Endodermal cell (in vitro differentiated cells): ENCODE measurements around the gene ZNHIT6. TPM values are rescaled to one million over a fixed set of nuclear protein-coding genes. Genes with fewer than 3 reads are reported as not detected.

Experiments used
- DNase-seq: peaks from one replicate; pipeline ENCODE4 v3.0.0-alpha.2; 2017
- H3K27ac ChIP-seq: 2 replicates; pipeline ENCODE4 v1.5.1; 2013; ENCODE audit warnings: mild to moderate bottlenecking, low read depth, low read length, moderate library complexity
- H3K27me3 ChIP-seq: 2 replicates; pipeline ENCODE4 v1.6.1; 2013; ENCODE audit warnings: mild to moderate bottlenecking, low read length, moderate library complexity; ENCODE audit not compliant: insufficient read depth, control insufficient read depth, poor library complexity, severe bottlenecking
- H3K36me3 ChIP-seq: 2 replicates; pipeline ENCODE4 v1.7.0; 2013; ENCODE audit warnings: mild to moderate bottlenecking, low read length, moderate library complexity; ENCODE audit not compliant: control insufficient read depth, insufficient read depth
- H3K4me1 ChIP-seq: one replicate; pipeline ENCODE4 v1.7.0; 2013; ENCODE audit warnings: low read length; ENCODE audit not compliant: control insufficient read depth, insufficient read depth
- H3K4me3 ChIP-seq: 2 replicates; pipeline ENCODE4 v1.5.1; 2013; ENCODE audit warnings: mild to moderate bottlenecking, low read length, moderate library complexity
- H3K9ac ChIP-seq: 2 replicates; pipeline ENCODE4 v1.6.1; 2013; ENCODE audit warnings: mild to moderate bottlenecking, low read length, moderate library complexity; ENCODE audit not compliant: poor library complexity, severe bottlenecking; ENCODE audit errors: extremely low read depth
- H3K9me3 ChIP-seq: 2 replicates; pipeline ENCODE4 v1.6.1; 2013; ENCODE audit warnings: mild to moderate bottlenecking, low read length, moderate library complexity; ENCODE audit not compliant: control insufficient read depth
- H3K27ac Mint-ChIP-seq: 2 replicates; pipeline ENCODE4 v1.8.0; 2020; ENCODE audit warnings: mixed read lengths
- H3K27me3 Mint-ChIP-seq: 2 replicates; pipeline ENCODE4 v1.8.0; 2021; ENCODE audit warnings: mild to moderate bottlenecking, mixed read lengths; ENCODE audit not compliant: insufficient read depth
- H3K36me3 Mint-ChIP-seq: 2 replicates; pipeline ENCODE4 v1.8.0; 2020; ENCODE audit warnings: low read depth, mixed read lengths
- H3K4me1 Mint-ChIP-seq: 2 replicates; pipeline ENCODE4 v1.8.0; 2020; ENCODE audit warnings: mixed read lengths
- H3K4me3 Mint-ChIP-seq: 2 replicates; pipeline ENCODE4 v1.8.0; 2020; ENCODE audit warnings: mild to moderate bottlenecking, moderate library complexity, mixed read lengths
- H3K9me3 Mint-ChIP-seq: 2 replicates; pipeline ENCODE4 v1.8.0; 2020; ENCODE audit warnings: mild to moderate bottlenecking, mixed read lengths
- WGBS, 2 experiments: methylation state at CpG; one replicate each; pipeline versions ENCODE4 v1.1.5 to v1.1.7; 2013; ENCODE audit warnings: missing lambda C conversion rate in 2 of 2, mixed read lengths in 1 of 2; ENCODE audit not compliant: insufficient coverage in 1 of 2, insufficient read length in 1 of 2; 5-methylcytosine and 5-hydroxymethylcytosine counted together
- total RNA-seq, 2 donors: library from RNA; stranded (reverse); fragmentation: NEBNext Ultra II Directional in 1 of 2; extraction: Animal tissue kit (Norgen Biotek cat#: 25700) in 1 of 2; gene quantifications; 2 replicates in 1 of 2; 3 replicates in 1 of 2; pipeline ENCODE4 v1.2.1, GENCODE V29; 2021
- TF ChIP-seq, protein P1 (sequence below): fragments of 200-600 bp; sonication (generic); conservative IDR thresholded peaks from 2 replicates; pipeline ENCODE4 v1.5.0; 2021; ENCODE audit warnings: antibody characterized with exemption, mild to moderate bottlenecking

The ZNHIT6 gene
- total RNA-seq, 2 donors from 2014 or later, result 11.3 to 12.4 TPM

DNA sequence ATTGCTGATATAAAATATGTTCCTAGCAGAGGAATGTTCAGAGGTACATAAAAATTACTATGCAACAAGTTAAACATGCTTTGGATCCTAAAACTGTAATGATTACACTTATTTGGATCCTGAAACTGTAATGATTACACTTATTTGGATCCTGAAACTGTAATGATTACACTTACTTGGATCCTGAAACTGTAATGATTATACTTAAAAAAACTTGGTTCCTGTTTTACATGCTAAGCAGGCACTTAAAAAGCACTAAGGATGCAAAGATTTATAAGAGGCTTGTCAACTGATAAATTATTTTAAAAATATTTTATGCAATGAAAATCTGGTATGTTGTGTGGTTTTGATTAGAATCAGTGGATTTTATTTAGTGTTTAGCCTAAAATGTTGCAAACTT is 47.7 kb downstream of the ZNHIT6 start:
- Mint-ChIP-seq H3K4me3 (no peak overlapping the region), H3K9me3 (no peaks in the 10 kb centered on the region), H3K4me1 (no peaks in the 10 kb centered on the region), H3K27ac (no peak overlapping the region), H3K27me3 (no peaks in the 10 kb centered on the region), H3K36me3 (no peaks in the 10 kb centered on the region)
- H3K9ac ChIP-seq, result no peak overlapping the region
- no peaks in the 10 kb centered on the region for H3K4me1 ChIP-seq
- H3K9me3 ChIP-seq, result no peaks in the 10 kb centered on the region
- H3K36me3 ChIP-seq, result no peaks in the 10 kb centered on the region
- H3K27ac ChIP-seq, result no peak overlapping the region
- DNase-seq, result no peak
- TF ChIP-seq, protein P1, sequence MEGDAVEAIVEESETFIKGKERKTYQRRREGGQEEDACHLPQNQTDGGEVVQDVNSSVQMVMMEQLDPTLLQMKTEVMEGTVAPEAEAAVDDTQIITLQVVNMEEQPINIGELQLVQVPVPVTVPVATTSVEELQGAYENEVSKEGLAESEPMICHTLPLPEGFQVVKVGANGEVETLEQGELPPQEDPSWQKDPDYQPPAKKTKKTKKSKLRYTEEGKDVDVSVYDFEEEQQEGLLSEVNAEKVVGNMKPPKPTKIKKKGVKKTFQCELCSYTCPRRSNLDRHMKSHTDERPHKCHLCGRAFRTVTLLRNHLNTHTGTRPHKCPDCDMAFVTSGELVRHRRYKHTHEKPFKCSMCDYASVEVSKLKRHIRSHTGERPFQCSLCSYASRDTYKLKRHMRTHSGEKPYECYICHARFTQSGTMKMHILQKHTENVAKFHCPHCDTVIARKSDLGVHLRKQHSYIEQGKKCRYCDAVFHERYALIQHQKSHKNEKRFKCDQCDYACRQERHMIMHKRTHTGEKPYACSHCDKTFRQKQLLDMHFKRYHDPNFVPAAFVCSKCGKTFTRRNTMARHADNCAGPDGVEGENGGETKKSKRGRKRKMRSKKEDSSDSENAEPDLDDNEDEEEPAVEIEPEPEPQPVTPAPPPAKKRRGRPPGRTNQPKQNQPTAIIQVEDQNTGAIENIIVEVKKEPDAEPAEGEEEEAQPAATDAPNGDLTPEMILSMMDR, result no peak
- H3K27me3 ChIP-seq, result no peaks in the 10 kb centered on the region
- no peak overlapping the region for H3K4me3 ChIP-seq

DNA sequence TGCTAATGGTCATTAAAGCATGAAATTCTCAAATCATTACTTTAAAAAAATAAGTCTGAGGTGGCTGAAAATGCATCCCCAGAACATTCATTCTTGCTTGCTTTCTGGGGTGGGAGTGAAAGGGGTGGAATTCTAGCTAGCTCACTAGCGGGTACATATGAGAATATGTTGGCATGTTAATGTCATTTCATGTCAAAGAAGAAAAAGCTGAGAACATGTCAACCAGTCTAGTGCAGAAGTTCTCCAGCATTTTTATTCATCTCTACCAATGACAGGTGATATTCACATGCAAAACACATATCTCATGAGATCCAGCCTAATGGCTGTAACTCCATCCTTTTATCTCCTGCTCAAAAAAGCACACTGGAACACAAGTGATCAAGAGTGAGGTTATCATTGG is 49.1 kb downstream of the ZNHIT6 start:
- no peak overlapping the region for H3K9ac ChIP-seq
- Mint-ChIP-seq H3K4me1 (peaks cover 2% of the 10 kb centered on the region), H3K4me3 (no peak overlapping the region), H3K27ac (no peak overlapping the region), H3K36me3 (peaks cover 2% of the 10 kb centered on the region), H3K9me3 (no peaks in the 10 kb centered on the region), H3K27me3 (no peaks in the 10 kb centered on the region)
- no peak overlapping the region for H3K4me3 ChIP-seq
- H3K4me1 ChIP-seq, result no peaks in the 10 kb centered on the region
- DNase-seq, result no peak
- no peak overlapping the region for H3K27ac ChIP-seq
- 100% methylated on average over 1 of the region's 1 CpG; no CpG with 5 or more reads in 1 of the 2 experiments for WGBS, 2 experiments
- H3K36me3 ChIP-seq, result no peaks in the 10 kb centered on the region
- TF ChIP-seq, protein P1, result no peak
- no peaks in the 10 kb centered on the region for H3K27me3 ChIP-seq
- H3K9me3 ChIP-seq, result no peaks in the 10 kb centered on the region

DNA sequence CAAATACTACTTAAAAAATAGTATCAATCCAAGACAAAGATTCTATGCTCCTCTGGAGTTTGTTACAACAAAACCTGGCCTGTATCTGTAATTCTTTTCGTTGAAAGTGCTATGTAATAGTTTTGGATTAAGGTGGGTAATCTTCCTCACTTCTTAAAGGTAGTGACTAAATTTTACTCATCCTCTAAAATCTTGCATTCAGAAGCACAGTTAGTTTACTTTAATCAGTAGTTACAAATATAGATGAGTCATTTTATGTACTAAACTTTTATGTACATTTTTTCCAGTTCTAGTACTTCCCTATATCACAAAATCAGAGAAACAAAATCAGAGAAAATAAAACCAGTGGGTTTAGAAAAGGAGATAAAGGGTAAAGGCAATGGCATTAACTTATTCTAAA is 51.3 kb downstream of the ZNHIT6 start:
- H3K9me3 Mint-ChIP-seq, result no peaks in the 10 kb centered on the region
- 91% methylated on average over 1 of the region's 1 CpG; no CpG with 5 or more reads in 1 of the 2 experiments for WGBS, 2 experiments
- peaks cover 2% of the 10 kb centered on the region for H3K4me1 Mint-ChIP-seq
- DNase-seq, result no peak
- Histone ChIP-seq H3K9ac (no peak overlapping the region), H3K27me3 (no peaks in the 10 kb centered on the region), H3K27ac (no peak overlapping the region), H3K36me3 (peaks cover 16% of the 10 kb centered on the region), H3K9me3 (no peaks in the 10 kb centered on the region), H3K4me3 (no peak overlapping the region), H3K4me1 (no peaks in the 10 kb centered on the region)
- H3K4me3 Mint-ChIP-seq, result no peak overlapping the region
- peaks cover 15% of the 10 kb centered on the region for H3K36me3 Mint-ChIP-seq
- no peak overlapping the region for H3K27ac Mint-ChIP-seq
- no peaks in the 10 kb centered on the region for H3K27me3 Mint-ChIP-seq
- TF ChIP-seq, protein P1, result no peak
